Measurements from ENCODE around the gene EEPD1.

Gene EEPD1

DNA sequence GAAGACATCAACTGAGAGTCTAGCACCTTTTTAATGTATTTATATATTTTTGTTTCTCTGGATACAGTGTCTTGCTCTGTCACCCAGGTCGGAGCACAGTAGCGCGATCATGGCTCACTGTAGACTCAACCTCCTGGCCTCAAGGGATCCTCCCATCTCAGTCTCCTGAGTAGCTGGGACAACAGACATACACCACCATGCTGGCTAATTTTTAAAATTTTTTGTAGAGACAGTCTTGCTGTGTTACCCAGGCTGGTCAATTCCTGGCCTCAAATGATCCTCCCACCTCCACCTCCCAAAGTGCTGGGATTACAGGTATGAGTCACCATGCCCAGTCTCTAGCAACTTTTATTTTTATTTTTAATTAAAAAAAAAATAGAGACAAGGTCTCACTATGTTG is 185.2 kb downstream of the EEPD1 start:
- no peak for DNase-seq (ENCODE audit: low read depth)

DNA sequence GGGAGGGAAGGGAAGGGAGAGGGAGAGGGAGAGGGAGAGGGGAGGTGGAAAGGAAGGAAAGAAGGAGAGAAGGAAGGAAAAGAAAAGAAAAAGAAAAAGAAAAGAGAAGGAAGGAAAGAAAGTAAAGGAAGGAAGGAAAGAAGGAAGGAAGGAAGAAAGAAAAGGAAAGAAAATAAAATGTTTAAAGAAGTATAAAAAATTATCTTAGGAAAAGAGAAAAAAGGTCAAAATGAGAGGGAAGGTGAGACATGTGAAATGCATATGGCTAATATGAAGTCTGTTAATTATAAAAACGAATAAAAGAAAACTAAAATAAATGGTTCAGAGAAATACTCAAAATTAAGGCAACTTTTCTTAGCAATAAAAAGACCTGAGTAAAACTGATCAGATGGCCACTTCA is 190.5 kb downstream of the EEPD1 start:
- no peak for DNase-seq (ENCODE audit: low read depth)

DNA sequence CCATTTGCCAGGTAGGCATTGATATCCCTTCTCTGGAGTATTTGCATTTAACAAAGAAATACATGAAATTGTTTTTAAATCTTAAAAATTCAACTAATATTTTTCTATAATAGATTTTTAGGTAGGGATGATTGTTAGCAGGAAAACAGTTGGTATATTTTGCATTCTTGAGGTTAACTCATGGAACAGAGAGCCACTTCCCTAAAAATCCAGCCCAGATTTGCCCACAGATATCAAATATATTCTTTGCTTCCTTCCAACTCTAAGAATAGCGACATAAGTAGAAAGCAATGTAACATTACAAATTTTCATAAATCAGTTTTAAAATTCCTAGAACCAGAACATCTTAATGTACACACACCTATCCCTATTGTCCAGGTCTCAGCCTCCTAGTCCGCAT is 191.6 kb downstream of the EEPD1 start:
- no peak for DNase-seq (ENCODE audit: low read depth)

DNA sequence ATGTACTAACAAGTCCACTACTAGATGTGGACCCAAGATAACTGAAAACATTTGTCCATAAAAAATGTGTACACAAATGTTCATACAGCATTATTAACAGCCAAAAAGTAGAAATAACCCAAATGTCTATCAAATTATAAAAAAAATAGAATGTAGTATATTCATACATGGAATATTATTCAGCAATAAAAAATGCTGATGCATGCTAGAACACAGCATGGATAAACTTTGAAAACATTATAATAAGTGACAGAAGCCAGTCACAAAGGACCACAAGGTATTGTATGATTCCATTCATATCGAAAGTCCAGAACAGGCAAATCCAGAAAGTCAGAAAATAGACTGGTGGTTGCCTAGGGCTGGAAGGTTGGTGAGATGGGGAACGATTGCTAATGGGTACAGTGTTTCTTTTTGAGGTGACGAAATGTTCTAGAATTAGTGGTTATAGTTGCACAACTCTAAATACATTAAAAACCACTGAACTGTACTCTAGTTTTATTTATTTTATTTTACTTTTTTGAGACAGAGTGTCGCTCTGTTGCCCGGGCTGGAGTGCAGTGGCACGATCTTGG is 193.3 kb downstream of the EEPD1 start:
- DNase-seq (ENCODE audit: low read depth): no peak

DNA sequence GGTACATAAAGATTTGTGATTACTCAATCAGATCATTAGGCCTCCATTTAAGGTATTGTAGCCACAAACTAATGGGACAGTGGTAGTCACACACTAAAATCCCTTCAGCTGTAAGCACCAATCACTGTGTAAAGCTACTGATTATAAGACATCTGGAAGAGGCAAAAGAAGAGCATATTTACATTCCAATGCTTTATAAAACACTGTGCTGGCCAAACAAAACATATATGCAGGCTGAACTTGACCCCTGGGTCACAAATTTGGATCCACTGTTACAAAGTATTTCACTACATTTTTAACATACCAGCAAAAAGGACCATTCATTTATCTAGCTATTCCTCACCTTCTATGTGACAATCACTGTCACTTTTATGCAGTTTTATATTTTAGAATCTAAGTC is 195.2 kb downstream of the EEPD1 start:
- no peak for DNase-seq (ENCODE audit: low read depth)

DNA sequence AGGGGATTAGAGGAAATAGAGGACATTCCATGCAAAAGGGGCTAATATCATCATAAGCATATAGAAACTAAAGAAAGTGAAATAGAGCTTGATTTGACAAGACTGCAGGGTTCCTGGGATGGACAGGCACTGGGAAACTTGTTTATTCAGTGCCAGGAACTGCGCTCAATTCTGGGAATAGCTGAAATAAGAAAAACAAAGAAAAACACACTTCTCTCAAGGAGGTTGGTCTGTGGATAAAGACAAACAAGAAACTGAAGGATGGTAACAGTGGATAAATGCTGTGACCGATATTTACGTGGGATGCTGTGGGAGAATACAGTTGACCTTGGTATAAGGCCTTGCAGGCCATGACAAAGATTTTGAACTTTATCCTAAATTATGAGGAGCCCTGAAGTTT is 195.7 kb downstream of the EEPD1 start:
- no peak for DNase-seq (ENCODE audit: low read depth)

DNA sequence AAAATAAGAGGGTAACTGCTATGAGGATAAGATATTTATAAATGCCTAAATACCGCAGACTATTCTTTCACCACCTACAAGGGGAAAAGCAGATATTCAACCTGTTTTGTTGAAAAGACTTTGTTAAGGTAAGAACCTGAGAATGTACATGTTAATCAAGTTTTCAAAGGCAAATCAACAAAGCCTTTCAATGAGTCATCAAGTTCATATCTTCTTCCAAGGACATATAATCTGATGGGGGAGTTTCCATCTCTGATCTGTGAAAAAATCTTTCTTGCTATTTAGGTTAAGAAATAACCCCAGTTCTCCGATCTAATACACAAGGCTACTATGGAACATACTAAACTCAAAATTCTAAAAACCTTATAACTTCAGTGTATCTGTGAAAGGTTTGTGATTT is 196.6 kb downstream of the EEPD1 start:
- DNase-seq (ENCODE audit: low read depth): no peak

Measured in non-pigmented ciliary epithelial cell (primary cell).